ENCODE results near the gene CCR5AS.
"Not testable (repeated sequence)": the region's sequence is repeated elsewhere in the genome, so short reads cannot be mapped to it uniquely, and the experiment has no call there.

The CCR5AS gene

DNA sequence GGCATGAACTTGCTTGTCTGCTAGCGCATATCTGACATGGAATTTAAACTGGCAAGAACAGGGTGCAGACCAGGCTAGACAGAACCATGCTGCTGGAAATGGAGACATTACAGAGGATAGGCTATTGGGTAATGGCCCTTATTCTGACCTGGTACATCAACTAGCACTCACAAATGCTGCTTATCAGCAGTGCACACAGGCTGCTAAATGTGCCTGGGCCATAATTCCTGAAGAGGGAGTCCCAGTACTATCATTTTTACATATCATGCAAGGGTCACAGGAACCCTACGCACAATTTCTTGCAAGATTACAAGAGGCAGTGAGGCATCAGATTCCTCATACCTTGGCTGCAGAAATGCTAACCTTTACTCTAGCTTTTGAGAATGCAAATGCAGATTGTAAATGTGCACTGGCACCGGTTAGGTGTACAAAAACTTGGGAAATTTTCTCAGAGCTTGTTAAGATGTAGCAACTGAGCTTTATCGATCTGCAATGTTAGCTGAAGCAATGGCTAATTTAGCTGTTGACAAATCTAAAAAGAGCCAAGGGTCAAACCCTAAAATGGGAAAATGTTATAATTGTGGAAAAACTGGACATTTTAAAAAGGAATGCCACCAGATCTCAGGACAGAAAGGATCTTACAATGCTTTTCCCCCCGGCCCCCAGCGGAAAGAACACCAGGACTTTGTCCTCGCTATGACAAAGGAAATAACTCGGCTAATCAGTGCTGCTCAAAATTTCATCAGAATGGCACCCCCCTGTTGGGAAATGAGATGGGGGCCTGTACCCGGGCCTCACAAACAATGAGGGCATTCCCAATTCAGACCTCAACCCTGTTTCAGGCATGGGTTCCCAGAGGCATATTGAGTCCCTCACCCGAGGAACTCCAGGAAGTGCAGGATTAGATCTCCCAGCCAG, 21.3 kb upstream of the CCR5AS start:
- no peak for DNase-seq

DNA sequence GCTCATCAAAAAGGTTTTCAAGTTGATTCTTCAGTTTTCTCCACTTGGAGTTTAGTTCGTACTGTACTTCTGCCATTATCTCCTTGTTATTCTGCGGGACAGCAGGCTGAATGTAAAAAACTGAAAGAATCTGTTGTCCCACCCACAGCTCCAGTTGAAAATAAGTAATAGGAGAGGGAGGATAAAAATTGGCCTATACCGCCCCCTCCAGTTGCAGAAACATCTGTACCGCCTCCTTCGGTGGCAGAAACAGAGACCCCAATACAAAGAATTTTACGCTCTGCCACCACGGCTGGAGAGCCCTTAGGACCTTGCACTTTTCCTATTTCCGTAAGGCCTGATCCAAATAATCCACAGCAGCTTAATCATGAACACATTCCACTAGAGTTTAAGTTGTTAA, 20.5 kb upstream of the CCR5AS start:
- DNase-seq = not testable (repeated sequence)

DNA sequence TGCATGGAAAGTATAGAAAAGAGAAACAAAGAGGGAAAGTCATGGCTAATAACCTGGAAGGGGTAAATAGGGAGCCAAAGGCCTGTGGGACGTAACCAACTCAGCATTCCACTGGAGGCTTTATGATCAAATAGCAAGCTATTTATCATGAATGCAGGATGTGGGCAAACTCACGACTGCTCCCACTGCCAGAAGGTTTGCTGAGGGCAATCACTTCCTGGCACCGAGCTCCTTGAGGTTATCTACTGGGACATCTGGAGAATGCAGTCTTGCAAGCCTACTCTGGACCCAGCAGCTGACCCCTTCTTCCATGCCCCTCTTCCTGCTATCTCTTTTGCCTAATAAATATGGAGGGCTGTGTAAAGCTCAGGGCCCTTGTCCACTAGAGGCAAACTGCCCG, 19.6 kb upstream of the CCR5AS start:
- DNase-seq = not testable (repeated sequence)

DNA sequence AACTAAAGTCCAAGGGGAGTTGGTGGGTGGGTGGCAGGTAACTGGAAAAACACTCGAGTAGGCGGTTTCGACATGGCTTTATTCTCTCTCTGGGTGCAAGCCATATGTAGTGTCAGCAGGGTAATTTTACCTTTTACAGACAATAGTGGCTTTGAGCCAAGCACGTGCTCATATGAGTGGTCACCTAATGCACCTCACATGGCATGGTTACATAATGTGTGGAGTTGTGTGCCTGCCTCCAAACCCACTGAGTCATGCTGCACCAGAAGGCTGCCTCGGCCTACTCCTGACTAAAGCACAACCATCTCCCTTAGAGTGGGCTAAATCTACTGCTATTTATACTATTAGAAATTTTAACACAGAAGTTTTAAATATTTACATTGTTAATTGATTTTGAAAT, 16.7 kb upstream of the CCR5AS start:
- no peak for DNase-seq

DNA sequence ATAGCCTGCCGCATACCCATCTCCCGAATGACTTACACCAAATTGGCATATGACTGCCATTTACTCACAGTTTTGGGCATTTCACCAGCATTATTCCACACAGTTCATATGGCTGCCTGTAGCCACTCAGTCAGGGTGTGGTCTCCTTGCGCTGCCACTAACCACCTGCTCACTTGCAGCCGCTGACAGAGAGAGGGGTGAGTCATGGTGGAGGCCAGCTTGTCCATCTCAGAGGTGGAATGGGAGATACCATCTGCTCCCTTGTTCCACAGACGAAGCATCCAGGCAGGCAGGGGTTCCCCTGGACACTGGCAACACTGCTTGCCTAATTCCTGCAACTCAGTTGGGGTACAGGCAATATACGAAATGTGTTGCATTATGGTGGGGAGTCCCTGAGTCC, 15.8 kb upstream of the CCR5AS start:
- DNase-seq = no peak

DNA sequence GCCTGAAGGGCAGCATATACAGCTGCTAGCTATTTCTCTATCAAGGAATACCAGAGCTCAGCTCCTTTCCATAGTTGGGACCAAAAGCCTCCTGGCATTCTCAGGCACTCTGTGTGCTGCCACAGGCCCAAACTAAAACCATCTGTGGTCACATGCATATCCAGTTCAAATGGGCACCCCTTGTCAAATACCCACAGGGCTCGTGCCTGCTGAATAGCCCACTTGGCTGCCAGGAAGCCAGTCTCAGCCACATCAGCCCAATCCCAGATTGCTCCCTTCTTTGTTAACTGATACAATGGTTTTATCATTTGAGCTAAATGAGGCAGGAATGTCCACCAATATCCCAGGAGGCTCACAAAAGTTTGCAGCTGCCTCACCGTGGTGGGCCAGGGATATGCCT, 14.1 kb upstream of the CCR5AS start:
- DNase-seq = no peak

DNA sequence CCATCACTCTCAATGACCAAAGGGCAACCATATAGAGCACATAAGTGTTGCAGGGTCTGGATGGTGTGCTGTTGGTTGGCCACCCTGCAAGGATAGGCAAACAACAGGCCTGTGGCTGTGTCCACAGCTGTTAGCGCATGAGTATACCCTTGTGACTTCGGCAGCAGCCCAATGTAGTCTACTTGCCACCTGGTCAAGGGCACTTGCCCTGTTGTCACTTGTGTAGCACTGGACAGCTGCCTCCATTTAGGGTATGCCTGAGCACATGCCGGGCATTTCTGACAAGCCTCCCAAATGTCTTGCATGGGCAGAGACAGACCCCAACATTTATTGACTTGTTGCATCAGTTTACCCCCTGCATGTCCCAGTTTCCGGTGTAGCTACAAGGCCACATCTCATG, 12.9 kb upstream of the CCR5AS start:
- DNase-seq = no peak

DNA sequence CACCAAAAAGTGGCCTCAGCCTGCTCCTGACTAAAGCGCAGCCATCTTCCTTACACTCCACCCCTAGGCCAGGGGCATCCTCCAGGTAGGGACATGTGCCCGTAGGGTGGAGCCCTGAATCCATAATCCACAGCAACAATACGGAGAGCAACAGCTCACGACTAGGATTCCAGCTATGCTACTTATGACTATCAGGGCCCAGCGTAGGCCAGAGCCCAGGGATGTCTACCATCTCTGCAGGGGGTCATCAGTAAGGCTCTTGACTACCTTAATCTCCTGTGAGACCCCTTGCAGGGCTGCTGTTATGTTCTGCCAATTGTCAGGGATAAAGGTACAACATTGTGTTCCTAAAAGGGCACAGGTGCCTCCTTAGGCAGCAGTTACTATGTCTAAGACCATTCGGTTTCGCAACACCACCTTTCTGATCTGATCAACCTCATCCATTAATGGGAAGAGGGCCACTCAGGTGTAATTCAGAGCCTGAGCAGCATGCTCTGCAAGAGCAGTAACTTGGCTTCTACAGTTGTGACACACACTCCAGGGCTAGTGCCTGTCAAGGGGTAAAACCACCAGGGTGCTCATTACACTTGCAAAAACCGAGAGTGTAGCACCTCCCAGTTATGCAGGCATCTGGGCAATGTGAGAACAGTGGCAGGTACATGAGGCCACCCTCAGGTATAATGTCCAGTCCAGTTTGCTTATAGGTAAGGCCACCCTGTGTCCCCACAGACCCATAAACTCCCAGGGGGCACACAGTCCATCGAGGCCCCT, 11.2 kb upstream of the CCR5AS start:
- DNase-seq = no peak

DNA sequence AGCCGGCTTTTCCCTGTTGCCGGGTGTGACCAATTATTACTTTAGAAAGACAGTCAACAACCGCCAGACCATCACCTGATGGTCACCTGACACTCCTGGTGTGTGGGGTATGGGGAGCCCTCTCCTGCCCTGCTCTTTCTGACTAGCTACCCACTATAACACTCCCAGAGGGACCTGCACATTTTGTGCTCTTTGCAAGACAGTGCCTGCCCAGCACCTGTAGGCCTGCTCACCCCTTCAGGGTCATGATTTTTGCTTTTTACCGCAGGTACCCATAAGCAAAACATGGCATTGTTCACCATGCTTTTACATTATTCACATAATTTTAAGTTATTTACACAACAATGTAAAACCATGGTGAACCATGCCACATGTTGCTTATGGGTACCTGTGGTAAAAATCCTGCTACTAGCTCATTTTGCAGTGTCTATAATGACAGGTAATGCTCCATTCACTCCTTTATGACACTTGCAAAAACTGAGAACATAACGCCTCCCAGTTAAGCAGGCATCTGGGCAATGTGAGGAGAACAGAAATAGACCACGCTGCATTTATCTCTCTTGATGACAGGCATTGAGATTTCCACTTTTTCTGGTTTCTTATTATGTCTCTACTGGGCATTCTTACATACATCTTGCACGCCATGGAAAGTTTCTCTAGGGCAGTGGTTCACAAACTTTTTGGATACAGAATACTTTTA, 10.1 kb upstream of the CCR5AS start:
- no peak for DNase-seq

DNA sequence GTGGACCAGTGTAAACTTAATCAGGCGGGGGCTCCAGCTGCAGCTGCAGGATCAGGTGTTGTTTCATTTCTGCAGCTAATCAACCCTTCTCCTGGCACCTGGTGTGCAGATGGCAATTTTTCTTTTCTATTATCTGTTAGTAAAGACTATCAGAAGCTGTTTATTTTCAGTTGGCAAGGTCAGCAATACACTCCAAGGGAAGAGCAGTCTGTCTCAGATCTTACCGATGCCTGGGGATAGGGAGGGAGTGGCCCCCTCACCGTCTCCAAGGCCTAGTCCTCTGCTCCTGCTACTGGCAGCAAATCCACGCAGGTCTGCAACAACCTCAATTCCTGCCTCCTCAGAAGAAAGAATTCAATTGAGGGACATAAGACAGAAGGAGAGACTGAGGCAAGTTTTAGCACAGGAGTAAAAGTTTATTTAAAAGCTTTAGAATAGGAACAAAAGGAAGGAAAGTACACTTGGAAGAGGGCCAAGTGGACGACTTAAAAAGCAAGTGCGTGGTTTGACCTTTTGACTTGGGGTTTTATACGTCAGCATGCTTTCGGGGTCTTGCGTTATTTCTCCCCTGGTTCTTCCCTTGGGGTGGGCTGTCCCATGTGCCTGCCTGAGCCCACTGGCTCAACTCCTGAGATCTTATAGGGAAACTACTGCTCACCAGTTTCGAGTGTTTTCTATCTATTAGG, 9.4 kb upstream of the CCR5AS start:
- no peak for DNase-seq

DNA sequence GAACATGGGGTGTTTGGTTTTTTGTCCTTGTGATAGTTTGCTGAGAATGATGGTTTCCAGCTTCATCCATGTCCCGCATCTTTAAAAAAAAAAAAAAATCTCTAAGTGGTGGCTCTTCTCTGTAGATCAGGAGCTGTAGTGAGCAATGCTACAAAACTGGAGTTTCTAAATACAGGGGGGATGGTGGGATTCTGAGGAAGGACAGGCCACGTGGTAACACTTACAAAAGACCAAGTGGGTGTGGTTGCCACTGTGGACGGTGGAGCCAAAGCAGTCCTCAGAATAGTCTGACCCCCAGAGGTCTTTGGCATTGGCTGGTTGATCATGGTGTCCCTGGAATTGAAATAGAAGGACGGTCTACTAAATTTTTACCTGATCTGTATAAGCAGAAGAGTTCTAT, 7.9 kb upstream of the CCR5AS start:
- DNase-seq = no peak

DNA sequence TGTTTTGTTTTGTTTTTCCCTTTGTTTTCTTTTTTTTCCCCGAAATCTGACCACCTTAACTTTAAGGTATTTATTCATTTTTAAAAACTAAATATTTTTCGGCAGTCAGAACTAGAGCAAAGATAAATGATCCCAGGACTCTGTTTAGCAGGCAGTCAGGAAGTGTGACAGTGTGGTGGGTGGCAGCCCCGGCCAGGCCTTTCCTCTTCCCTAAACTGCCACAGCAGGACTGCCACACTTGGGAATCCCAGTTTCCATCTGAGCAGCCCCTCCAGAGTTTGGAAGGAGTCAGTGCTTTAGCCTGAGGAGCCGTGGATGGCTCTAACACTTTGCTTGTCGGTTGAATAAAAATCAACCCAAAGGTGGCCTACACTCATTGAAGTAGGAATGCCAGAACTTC, 7.1 kb upstream of the CCR5AS start:
- DNase-seq = no peak

DNA sequence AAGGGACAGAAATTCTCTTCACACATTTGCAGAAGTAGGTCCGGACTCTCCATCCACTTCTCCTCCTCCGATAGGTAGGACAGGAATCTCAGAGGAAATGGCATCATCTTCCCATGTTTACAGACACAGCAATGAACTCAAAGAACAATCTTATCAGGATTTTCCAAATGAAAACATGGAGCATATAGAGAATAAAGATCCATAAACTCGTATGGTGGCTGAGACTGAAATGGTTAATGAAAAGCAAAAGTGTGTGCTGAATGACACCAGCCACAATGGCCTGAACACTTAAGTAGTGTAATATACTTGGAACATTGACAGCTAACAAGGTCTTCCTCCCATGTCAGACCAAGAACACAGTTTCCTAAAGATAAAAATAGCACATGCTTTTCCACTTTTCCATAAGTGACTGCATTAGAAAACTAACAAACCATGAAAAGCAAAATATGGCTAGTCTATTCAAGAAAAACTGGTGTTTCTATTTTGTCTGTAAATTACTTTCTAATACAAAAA, 6.0 kb upstream of the CCR5AS start:
- DNase-seq = no peak

DNA sequence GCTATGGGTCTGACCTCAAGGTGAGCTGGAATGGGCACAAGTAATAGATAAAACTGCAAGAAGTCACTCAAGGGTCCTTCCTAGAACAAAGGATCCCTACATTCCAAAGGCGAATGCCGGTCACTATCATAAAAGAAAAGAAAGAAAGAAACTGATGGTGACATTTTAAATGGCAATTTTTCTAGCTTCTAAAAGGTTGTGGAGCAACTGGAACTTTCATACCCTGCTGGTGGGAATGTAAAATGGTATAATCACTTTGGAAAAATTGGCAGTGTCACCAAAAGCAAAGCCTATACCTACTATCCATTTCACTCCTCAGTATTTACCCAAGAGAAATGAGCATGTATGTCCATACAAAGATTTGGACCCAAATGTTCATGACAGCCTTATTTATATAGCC, 4.4 kb upstream of the CCR5AS start:
- DNase-seq = no peak

DNA sequence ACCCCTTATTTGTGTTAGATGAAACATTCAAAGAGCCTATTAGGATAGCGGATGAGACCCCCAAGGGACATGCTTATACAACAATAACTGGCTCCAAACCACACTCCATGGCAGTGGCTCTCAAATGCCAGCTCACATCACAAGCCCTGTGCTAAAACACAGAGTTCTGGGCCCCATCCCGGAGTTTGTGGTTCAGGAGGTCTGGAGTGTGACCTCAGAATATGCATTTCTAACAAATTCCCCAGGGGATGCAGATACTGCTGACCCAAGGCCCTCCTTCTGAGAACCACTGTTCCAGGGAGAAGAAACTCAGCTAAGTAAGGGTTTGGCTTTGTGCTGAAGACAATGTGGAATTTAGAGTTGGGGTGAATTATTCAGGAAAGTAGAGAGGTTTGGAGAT, 3.8 kb upstream of the CCR5AS start:
- DNase-seq = no peak

DNA sequence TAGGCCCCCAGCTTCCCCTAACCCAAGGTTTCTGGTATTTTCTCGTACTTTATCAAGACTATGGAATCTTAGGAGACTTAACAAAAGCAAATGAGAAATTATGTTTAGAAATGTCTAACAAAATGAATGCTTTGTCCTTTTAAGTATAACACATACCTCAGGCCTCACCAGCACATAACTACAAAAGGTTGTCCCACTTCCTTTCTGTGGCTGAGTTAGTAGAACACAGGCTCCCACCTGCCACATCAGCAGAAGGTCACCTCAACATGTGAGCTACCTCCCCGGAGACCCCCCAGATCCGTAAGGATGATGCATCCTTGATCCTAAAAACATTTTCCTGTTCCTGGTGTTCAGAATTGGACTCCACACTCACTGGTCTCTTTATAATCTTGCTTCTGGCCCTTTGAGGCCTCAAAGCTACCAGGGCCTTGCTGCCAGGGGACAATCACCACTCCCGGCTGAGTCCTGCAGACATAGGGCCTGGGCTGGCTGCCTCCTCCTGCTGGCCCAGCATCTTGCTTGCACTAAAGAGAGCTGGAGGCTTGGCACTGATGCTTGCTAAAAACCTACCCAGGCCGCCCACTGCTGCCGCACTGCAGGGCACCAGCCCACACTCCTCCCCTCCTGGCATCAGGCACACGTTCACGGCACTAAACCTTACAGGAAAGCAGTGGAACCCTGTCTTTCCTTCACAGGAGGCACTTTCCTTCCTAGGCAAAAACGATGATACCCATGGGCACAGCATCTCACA, 3.0 kb upstream of the CCR5AS start:
- DNase-seq = no peak

DNA sequence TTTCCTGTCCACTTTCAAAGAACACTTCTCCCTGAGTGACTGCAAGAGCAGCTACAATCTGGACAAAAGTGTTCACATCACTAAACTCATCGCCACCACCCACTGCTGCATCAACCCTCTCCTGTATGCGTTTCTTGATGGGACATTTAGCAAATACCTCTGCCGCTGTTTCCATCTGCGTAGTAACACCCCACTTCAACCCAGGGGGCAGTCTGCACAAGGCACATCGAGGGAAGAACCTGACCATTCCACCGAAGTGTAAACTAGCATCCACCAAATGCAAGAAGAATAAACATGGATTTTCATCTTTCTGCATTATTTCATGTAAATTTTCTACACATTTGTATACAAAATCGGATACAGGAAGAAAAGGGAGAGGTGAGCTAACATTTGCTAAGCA, 2.0 kb upstream of the CCR5AS start:
- DNase-seq = no peak

DNA sequence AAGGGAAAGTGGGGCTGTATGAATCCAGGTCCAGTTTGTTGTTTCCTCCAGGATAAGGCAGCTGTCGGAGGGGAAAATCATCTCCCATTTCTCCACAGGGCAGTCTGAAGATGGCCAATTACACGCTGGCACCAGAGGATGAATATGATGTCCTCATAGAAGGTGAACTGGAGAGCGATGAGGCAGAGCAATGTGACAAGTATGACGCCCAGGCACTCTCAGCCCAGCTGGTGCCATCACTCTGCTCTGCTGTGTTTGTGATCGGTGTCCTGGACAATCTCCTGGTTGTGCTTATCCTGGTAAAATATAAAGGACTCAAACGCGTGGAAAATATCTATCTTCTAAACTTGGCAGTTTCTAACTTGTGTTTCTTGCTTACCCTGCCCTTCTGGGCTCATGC, 1.1 kb upstream of the CCR5AS start:
- DNase-seq = no peak

DNA sequence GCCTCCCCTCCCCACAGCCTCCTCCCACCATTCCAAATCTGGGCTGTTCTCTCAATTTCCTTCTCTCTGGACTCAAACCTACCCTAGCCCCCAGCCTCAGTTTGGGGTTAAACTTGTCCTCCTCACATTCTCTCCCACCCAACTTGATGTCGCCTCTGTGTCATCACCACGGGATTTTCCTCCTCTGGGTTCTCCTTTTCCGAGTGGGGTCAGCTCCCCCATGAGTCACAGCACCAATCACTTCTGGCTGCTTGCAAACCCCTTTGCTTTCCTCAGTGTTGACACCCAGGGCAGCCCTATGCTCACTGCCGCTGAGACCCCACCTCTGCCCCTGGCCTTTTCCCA, 451 bp downstream of the CCR5AS start:
- no peak for DNase-seq

DNA sequence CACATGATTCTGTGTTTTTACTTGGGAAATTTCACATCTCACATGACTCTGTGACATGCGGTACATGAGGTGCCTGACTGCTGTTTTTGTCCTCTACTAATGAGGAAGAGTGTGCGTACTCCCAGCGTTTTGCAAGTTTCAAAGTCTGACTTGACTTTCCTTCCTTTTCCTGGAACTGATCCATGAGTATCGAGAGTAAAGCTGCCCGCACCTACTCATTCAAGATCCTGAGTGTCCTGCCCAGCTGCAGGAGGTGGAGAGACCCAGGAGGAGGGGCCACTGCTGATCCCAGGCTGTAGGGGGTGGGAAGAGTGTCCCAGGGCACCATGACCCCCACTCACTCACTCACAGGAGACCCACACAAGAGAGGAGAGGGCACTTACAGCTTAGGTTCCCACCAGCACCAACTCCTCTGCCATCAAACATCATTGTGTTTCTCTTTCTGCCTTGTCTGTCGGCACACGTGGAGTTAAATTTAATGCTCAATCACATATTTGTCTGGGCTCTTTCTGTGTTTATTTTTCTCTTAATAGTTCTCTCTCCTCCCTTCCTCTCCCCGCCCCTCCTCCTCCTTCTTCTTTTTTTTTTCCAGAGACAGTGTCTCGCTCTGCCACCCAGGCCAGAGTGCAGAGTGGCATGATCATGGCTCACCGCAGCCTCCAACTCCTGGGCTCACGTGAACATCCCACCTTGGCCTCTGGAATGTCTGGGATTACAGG, 1.4 kb downstream of the CCR5AS start:
- no peak for DNase-seq

DNA sequence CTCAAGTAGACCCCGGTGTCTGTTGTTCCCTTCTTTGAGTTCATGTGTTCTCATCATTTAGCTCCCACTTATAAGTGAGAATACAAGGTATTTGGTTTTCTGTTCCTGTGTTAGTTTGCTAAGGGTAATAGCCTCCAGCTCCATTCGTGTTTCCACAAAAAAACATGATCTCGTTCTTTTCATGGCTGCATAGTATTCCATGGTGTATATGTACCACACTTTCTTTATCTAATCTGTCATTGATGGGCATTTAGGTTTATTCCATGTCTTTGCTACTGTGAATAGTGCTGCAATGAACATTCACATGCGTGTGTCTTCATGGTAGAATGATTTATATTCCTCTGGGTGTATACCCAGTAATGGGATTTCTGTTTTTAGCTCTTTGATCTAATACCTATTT, 4.0 kb downstream of the CCR5AS start:
- DNase-seq = not testable (repeated sequence)

DNA sequence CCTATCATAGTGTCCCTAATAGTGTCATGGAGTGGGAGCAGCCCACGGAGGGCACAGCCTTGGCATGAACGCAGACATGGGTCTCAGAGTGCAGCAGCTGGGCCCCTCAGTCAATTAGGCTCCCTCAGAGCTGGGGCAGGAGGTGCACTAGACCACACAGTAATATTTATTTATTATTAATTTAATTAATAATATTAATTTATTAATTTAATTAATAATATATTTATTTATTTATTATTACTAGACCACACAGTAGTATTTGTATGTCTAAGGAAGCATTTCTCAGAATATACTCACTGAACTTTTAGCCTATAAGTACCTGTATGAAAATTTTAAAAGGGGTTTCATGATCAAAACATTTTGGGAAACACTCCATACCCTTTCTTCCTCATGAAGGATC, 5.3 kb downstream of the CCR5AS start:
- DNase-seq = no peak

Measured in stimulated activated CD8-positive, alpha-beta memory T cell treated with anti-CD3 and anti-CD28 coated beads, Interleukin-4, amount 100 ng/mL, for 48 hours (primary cell).